ENCODE data around the gene DYNLT1.

DNA sequence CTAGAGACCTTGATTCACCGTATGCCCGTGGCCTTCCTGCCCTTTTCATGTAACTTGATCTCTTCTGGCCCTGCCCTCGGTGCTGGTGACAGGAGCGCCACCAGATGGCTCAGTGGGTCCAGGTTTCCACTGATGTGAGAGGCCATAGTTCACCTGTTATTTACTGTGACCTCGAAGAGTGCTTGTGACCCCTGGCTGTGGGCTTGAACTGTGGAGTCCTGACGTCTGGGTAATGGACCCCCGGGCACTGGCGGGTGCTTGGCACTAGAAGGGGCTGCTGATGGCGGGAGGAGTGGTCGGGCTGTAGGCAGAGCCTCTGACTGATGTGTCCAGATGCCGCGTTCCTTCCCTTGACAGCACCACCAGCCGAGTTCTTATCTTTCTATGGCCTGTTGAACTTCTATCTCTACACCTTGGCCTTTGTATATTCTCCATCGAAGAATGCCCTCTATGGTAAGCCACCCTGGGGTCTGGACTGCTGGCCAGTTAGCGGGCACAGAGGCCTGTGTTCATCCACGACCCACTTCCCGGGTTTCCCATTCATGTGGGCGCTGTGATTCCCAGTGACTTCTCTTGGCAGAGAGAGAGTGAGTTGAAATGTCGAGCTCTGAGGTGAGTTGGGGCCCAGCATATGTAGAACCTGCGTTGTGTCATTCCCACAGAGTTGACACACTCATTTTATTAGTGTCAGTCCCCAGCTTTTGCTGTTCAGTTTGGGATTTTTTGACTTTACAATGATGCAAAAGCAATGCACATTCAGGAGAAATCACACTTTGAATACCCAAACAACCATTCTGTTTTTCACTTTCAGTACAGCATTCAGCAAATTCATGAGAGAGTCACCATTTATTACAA lies 14.9 kb downstream of the DYNLT1 start:
- TF ChIP-seq, protein P1, sequence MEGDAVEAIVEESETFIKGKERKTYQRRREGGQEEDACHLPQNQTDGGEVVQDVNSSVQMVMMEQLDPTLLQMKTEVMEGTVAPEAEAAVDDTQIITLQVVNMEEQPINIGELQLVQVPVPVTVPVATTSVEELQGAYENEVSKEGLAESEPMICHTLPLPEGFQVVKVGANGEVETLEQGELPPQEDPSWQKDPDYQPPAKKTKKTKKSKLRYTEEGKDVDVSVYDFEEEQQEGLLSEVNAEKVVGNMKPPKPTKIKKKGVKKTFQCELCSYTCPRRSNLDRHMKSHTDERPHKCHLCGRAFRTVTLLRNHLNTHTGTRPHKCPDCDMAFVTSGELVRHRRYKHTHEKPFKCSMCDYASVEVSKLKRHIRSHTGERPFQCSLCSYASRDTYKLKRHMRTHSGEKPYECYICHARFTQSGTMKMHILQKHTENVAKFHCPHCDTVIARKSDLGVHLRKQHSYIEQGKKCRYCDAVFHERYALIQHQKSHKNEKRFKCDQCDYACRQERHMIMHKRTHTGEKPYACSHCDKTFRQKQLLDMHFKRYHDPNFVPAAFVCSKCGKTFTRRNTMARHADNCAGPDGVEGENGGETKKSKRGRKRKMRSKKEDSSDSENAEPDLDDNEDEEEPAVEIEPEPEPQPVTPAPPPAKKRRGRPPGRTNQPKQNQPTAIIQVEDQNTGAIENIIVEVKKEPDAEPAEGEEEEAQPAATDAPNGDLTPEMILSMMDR (conservative IDR thresholded peaks at IDR 0.05; ENCODE audit: low read length), result peak; percentile 38
- TF ChIP-seq EZH2phosphoT487 (IDR thresholded peaks at IDR 0.05; ENCODE audit: borderline replicate concordance), result no peak

All from Loucy (cell line).